HG03064 (cell line): ENCODE data around the gene ZNF709.
"Not testable (repeated sequence)": the region's sequence is repeated elsewhere in the genome, so short reads cannot be mapped to it uniquely, and the experiment has no call there.

Experiments used
- ATAC-seq: cut with Tn5 transposase; IDR thresholded peaks from one replicate; pipeline ENCODE4 v1.9.1; 2021; ENCODE audit warnings: low read depth; ENCODE audit not compliant: unreplicated experiment

ZNF709 gene

DNA sequence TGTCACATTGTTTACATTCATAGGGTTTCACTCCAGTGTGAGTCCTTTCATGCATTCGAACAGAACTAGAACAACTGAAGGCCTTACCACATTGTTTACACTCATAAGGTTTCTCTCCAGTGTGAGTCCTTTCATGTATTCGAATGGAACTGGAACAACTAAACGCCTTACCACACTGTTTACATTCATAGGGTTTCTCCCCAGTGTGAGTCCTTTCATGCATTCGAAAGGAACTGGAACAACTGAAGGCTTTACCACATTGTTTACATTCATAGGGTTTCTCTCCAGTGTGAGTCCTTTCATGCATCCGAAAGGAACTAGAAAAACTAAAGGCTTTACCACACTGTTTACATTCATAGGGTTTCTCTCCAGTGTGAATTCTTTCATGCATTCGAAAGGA, 20.5 kb downstream of the ZNF709 start:
- not testable (repeated sequence) for ATAC-seq

DNA sequence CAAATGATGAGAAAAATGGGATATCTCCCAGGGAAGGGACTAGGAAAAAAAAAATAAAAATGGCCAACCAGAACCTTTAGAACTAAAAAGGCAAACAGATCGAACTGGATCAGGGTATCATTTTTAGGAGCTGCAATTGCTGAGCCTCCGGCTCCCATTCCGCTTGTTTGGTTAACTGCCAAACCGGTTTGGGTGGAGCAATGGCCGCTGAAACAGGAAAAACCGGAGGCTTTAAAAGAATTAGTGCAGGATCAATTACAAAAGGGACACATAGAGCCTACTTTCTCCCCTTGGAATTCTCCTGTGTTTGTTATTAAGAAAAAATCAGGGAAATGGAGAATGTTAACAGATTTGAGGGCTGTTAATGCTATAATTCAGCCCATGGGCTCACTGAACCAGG, 31.1 kb downstream of the ZNF709 start:
- no peak for ATAC-seq

DNA sequence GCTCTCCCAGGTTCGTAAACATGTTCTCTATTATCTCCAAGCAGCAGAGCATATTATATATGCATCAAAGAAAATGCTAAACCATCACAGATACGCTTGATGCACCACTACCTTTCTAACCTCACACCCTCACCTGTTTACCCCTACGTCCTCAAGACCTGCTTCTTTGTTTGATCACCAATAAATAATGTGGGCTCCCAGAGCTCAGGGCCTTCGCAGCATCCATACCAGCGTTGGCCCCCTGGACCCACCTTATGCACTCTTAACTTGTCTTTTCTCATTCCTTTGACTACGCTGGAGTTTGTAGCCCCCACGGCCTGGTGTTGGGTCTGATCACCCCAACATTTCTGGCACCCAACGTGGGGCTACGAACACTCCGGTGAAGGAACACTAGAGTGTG, 33.8 kb downstream of the ZNF709 start:
- ATAC-seq: no peak

DNA sequence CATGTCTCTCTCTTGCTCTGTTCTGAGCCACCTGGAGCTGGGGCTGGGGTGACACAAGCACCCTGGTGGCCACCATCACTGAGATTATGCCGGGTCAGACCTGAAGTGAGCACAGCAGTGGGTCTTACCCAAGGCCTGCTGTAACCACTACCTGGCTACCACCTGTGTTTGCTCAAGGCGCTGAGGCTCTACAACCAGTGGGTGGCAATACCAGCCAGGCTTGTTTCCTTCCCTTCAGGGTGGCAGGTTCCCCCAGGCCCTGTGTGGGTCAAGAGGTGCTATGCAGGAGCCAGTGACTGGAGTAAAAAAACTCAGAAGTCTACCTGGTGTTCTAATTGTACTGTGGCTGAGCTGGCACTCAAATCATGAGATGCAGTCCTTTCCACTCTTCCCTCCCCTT, 35.8 kb downstream of the ZNF709 start:
- ATAC-seq: no peak

DNA sequence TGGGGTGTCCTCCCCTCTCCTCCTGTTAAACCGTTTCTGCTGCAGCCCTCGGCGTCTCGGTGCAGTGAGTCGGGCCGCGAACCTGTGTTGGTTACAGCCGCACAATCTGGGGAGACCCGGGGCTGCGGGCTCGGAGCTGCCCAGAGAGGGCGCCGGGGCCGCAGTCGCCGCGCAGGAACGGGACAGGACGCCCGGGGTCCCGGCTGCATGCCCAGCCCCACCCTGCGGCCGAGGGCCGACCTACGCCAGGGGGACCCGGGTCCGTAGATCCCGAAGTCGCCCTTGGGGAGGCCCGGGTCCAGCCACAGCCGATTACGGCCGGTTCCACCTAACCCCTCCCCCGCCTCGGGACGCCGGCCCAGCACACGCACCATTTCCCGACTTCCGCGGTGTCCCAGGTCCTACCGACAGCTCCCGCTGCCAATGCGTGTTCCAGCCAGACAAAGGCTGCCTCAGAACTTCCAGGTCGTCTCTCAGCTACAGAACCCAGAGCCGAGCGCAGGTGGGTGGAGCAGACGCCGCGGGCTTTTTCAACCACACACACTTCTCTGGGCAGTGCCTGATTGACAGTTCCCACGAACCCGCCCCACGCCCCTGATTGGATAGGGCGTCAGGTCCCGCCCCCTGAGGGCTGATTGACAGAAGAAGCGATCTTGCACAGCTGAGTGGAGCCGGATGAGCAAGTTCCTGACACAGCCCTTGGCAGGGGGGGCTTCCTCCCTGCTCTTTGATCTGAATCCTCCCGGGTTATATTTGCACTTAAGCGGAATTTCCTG, 43.9 kb downstream of the ZNF709 start, which contains the start of gene ZNF443:
Gene ZNF443, minus strand, starts transcription at position 481 of the 776 bp plus-strand sequence. Its CDS starts 107 bp downstream, at position 374.
- ATAC-seq: peak; percentile 88

DNA sequence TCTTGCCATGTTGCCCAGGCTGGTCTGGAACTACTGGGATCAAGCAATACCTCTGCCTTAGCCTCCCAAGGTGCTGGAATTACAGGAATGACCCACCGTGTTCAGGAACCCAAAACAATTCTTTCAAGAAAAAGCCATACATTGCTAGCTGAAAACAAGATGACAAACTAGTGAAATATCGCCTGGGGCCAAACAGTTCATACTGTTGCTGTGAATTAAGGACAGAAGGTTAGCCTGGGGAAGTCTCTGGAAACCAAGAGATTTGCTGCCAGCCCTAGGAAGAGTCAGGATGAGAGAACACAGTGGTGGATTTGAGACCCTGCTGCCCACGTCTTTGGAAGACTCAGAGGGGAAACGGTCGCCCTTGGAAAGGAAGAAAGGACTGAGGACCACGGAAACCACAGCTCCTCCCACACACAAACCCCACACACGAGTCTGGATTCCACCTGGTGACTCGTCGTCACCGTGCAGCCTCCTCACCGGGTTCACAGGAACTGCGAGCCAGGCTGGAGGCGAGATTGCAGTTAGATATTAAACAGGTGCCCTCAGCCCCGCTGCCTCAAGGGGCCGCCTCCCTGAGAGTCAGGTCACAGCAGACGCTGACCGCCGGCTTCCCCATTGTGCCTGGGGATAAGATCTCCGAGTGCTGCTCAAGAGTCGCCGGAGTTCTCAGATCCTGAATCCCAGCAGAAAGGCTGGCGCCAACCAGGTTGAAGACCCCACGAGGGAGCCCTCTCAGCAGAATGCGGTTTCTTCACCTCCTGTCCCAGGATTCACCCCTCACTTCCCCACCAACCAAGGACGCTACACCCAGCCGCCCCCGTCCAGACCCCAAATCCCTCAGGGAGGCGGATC, 44.7 kb downstream of the ZNF709 start:
- ATAC-seq: peak; percentile 23

DNA sequence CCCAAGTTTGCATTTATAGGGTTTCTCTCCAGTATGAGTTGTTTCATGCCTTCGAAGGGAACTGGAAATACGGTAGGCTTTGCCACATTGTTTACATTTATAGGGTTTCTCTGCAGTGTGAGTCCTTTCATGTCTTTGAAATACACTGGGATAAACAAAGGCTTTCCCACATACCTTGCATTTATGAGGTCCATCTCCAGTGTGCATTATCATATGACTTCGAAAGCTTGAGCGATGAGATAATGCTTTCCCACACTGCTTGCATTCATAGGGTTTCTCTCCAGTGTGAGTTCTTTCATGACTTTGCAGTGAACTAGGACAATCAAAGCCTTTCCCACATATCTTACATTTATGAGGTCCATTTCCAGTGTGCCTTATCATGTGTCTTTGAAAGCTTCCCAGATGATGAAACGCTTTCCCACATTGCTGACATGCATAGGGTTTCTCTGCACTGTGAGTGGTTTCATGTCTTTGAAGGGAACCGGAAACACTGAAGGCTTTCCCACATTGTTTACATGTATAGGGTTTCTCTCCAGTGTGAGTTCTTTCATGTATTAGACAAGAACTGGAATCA, 53.8 kb downstream of the ZNF709 start:
- not testable (repeated sequence) for ATAC-seq

DNA sequence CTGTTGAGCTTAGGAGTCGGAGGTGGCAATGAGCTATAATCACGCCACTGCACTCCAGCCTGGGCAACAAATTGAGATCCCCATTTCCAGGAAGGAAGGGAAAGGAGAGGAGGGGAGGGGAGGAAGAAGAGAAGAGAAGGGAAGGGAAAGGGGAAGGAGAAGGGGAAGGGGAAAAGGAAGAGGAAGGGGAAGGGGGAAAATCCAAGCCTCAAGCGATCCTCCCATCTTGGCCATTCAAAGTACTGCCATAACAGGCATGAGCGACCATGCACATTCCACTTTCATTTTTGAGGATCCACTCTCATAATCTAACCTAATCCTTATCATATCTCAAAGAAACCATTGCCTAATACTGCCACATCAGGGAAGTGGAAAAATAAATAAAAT, 58.7 kb downstream of the ZNF709 start:
- ATAC-seq: no peak

DNA sequence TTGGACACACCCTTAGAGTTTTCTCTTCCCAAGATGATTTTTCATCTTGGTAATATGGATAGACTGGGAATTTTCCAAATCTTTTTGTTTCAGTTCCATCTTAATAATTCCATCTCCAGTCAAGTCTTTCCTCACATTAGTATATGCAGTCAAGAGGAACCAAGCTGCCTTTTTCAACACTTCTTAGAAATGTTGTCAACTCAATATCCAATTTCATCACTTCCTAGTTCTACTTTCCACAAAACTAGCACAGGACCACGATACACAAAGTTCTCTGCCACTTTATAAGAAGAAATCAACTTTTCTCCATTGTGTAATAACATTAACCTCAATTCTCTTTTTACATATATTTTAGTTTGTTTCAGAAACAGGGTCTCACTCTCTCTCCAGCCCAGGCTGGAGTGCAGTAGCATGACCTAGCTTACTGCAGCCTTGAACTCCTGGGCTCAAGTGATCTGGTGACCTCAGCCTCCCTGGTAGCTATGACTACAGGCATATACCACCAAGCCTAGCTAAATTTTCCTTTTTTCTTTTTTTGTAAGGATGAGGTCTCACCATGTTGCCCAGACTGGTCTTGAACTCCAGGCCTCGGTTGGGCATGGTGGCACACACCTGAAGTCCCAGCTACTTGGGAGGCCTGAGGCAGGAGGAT, 59.3 kb downstream of the ZNF709 start:
- ATAC-seq: no peak

DNA sequence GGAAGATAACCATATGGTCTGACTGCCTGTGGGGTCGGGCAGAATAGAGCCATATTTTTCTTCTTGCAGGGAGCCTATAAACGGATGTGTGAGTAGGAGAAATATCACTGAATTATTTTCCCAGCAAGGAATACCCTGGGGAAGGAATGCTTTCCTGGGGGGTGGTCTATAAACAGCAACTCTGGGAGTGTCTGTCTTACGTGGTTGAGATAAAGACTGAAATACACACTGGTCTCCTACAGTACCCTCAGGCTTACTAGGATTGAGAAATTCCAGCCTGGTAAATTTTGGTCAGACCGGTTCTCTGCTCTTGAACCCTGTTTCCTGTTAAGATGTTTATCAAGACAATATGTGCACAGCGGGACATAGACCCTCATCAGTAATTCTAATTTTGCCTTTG, 67.3 kb downstream of the ZNF709 start:
- ATAC-seq: not testable (repeated sequence)

DNA sequence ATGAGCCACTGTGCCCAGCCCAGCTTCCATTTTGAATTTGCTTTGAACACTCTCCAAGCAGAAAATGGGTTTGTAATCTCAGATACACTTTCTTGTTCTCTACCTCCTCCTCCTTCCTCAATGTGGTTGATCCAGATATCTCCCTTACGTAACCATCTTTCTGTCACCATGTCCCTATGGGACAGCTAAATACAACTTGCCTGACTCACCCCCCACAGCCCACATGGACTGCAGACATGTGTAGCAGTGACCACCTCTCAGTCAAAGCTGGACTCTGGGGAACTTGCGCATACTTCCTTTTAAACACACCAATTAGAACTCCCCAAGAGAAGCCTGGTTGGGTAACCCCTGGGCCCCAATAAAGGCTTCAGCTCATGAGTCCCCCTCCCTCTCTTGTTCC, 72.7 kb downstream of the ZNF709 start:
- no peak for ATAC-seq
